Lower lobe of right lung (tissue), 2 donors: ENCODE data around the gene C2CD4C. TPM values are rescaled to one million over a fixed set of nuclear protein-coding genes. Genes with fewer than 3 reads are reported as not detected.

Experiments
- ATAC-seq, 2 donors: fragments of 200-7000 bp; cut with Tn5 transposase; one replicate each; pipeline ENCODE4 v1.9.1; 2020 to 2022; ENCODE audit warnings: mild to moderate bottlenecking in 2 of 2, moderate library complexity in 2 of 2
- DNase-seq: peaks from one replicate; pipeline ENCODE4 v3.0.0-alpha.2; 2020
- H3K27ac ChIP-seq: fragments of 200-600 bp; one replicate; pipeline ENCODE4 v1.8.0; 2022
- H3K27me3 ChIP-seq: fragments of 200-600 bp; one replicate; pipeline ENCODE4 v1.8.0; 2022; ENCODE audit warnings: low read depth
- H3K36me3 ChIP-seq: fragments of 200-600 bp; one replicate; pipeline ENCODE4 v1.8.0; 2022; ENCODE audit warnings: mild to moderate bottlenecking
- H3K4me1 ChIP-seq: fragments of 200-600 bp; one replicate; pipeline ENCODE4 v1.8.0; 2022
- H3K4me3 ChIP-seq: fragments of 200-600 bp; one replicate; pipeline ENCODE4 v1.8.0; 2022; ENCODE audit warnings: mild to moderate bottlenecking
- H3K9me3 ChIP-seq: fragments of 200-600 bp; one replicate; pipeline ENCODE4 v1.8.0; 2022
- intact Hi-C: fragments of 100-400 bp; cut with DNase I; formaldehyde crosslinking; loops from one replicate; pipeline ENCODE4 v1.11.0; 2022
- long read RNA-seq: library from polyadenylated mRNA; unstranded; transcript quantifications from one replicate; pipeline ENCODE4 v2.0.0, GENCODE V29; 2021
- total RNA-seq: library from RNA; stranded (reverse); fragmentation: NEBNext Ultra II Directional; extraction: Animal tissue kit (Norgen Biotek cat#: 25700); gene quantifications from one replicate; pipeline ENCODE4 v1.2.1, GENCODE V29; 2021
- TF ChIP-seq, protein P1 (sequence below): fragments of 200-600 bp; IDR thresholded peaks from one replicate; pipeline ENCODE4 v1.8.0; 2022; ENCODE audit warnings: antibody characterized with exemption, mild to moderate bottlenecking
- donor health status: DM: no; HTN: yes; CAD: no; lungs with severe emphysema.

Gene C2CD4C, protein sequence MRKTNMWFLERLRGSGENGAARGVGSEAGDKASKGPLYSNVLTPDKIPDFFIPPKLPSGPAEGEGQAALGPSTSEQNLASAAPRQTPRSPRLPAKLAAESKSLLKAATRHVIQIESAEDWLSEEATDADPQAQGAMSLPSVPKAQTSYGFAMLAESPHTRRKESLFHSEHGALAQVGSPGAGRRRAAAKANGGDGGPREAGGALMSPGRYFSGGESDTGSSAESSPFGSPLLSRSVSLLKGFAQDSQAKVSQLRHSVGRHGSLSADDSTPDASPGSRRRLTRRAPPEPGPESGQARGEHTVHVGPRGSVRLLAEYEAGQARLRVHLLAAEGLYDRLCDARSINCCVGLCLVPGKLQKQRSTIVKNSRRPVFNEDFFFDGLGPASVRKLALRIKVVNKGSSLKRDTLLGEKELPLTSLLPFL
- 2.2 TPM for total RNA-seq
- long read RNA-seq, partial matches to known transcripts, result 0 of 11 reads
- long read RNA-seq, other reads (novel, unspliced or antisense), result 10 of 11 reads

DNA sequence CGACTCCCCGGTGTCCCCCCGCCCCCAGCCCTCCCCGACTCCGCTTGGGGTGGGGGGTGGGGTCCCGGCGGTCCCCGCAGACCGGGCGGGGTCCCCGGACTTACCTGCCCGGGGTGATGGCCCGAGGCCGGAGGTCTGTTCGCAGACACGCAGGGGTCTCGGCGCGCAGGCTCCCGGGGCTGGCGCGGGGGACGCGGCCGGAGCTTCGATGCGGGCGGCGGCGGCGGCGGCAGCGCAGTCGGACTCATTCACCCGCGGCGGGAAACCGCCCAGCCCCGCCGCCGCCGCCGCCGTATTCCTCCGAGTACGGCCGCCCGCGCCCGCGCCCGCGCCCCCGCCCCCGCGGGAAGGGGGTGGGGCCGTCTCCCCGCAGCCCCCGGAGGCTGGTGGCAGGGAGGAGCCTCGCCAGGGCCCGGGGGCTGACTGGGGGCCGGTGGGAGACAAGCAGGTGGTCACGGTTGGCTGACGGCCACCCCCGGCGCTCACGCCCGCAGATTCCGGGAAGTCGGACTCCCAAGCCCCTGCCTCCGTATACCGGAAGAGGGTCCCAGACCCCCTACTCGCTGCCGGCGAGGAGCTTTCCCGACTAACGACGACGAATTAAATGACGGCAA, at the start of gene C2CD4C:
C2CD4C (minus strand) TSS at position 246 of the 614 bp plus-strand sequence. CDS start 786 bp downstream, outside the sequence.
- ATAC-seq, result peak; percentile 10 to 39
- intact Hi-C loops, result no loop called here
- H3K4me3 ChIP-seq, result peak within 1 kb of the TSS; percentile 55
- TF ChIP-seq, protein P1, sequence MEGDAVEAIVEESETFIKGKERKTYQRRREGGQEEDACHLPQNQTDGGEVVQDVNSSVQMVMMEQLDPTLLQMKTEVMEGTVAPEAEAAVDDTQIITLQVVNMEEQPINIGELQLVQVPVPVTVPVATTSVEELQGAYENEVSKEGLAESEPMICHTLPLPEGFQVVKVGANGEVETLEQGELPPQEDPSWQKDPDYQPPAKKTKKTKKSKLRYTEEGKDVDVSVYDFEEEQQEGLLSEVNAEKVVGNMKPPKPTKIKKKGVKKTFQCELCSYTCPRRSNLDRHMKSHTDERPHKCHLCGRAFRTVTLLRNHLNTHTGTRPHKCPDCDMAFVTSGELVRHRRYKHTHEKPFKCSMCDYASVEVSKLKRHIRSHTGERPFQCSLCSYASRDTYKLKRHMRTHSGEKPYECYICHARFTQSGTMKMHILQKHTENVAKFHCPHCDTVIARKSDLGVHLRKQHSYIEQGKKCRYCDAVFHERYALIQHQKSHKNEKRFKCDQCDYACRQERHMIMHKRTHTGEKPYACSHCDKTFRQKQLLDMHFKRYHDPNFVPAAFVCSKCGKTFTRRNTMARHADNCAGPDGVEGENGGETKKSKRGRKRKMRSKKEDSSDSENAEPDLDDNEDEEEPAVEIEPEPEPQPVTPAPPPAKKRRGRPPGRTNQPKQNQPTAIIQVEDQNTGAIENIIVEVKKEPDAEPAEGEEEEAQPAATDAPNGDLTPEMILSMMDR, result no peak
- H3K27me3 ChIP-seq, result peaks cover 48% of the 10 kb centered on the region
- DNase-seq, result peak; percentile 43
- no peaks in the 10 kb centered on the region for H3K9me3 ChIP-seq
- no peaks in the 10 kb centered on the region for H3K36me3 ChIP-seq
- peaks cover 17% of the 10 kb centered on the region for H3K4me1 ChIP-seq
- H3K27ac ChIP-seq, result no peak within 1 kb of the TSS

DNA sequence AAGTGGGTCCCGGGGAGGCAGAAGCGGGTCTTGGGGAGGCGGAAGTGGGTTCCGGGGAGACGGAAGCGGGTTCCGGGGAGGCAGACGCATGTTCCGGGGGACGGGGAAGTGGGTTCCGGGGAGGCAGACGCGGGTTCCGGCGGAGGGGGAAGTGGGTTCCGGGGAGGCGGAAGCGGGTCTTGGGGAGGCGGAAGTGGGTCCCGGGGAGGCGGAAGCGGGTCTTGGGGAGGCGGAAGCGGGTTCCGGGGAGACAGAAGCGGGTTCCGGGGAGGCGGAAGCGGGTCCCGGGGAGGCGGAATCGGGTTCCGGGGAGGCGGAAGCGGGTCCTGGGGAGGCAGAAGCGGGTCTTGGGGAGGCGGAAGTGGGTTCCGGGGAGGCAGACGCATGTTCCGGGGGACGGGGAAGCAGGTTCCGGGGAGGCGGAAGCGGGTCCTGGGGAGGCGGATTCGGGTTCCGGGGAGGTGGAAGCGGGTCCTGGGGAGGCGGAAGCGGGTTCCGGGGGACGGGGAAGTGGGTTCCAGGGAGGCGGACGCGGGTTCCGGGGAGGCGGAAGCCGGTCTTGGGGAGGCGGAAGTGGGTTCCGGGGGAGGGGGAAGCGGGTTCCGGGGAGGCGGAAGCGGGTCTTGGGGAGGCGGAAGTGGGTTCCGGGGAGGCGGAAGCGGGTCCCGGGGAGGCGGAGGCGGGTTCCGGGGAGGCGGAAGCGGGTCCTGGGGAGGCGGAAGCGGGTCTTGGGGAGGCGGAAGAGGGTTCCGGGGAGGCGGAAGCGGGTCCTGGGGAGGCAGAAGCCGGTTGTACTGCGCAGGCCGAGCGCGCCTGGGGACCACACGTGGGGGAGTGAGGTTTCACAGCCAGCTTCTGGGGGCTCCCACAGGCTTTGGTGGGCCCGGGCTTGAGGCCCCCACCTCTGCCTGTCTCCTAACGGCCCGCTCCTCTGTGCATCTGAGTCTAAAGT, 49.4 kb upstream of the C2CD4C start:
- intact Hi-C loops, result no loop called here
- Histone ChIP-seq H3K27me3 (peaks cover 16% of the 10 kb centered on the region), H3K9me3 (no peaks in the 10 kb centered on the region), H3K4me3 (no peak overlapping the region), H3K36me3 (peaks cover 4% of the 10 kb centered on the region), H3K4me1 (peaks cover 12% of the 10 kb centered on the region), H3K27ac (no peak overlapping the region)
- TF ChIP-seq, protein P1, result no peak
- DNase-seq, result no peak
- ATAC-seq, result no peak

DNA sequence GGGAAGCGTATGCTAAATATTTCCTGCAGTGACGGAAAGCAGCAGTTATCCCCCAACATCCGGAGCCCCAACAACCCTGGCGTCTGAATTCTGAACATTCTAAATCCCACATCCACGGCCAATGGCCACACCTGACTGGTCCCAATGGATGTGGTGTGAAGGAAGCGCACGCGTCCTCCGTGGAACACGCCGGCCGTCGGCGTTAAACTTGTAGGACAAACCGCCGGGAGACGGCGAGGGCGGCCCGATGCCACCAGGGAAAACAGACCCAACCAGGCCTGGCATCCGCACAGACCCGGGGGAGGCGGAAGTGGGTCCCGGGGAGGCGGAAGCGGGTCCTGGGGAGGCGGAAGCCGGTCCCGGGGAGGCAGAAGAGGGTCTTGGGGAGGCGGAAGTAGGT, 48.7 kb upstream of the C2CD4C start:
- intact Hi-C loops, result no loop called here
- Histone ChIP-seq H3K27ac (no peak overlapping the region), H3K9me3 (no peaks in the 10 kb centered on the region), H3K36me3 (peaks cover 4% of the 10 kb centered on the region), H3K4me1 (peaks cover 12% of the 10 kb centered on the region), H3K27me3 (peaks cover 14% of the 10 kb centered on the region), H3K4me3 (no peak overlapping the region)
- TF ChIP-seq, protein P1, result no peak
- DNase-seq (no peak), ATAC-seq (no peak)

DNA sequence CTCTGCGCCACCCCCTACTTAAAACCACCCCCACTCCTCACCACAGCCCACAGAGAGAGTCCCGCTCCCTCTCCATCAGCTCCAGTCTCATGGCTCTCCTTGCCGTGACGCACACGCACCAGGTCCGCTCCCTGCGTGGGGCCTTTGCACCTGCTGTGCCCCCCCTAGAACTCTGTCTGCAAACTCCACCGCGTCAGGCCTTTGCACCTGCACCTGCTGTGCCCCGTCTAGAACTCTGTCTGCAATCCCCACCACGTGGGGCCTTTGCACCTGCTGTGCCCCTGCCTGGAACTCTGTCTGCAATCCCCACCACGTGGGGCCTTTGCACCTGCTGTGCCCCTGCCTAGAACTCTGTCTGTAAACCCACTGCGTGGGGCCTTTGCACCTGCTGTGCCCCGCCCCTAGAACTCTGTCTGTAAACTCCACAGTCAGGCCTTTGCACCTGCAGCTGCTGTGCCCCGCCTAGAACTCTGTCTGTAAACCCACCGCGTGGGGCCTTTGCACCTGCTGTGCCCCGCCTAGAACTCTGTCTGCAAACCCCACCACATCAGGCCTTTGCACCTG, 47.7 kb upstream of the C2CD4C start:
- ATAC-seq (no peak), DNase-seq (no peak)
- peaks cover 5% of the 10 kb centered on the region for H3K27me3 ChIP-seq
- no peak overlapping the region for H3K4me3 ChIP-seq
- no peak overlapping the region for H3K27ac ChIP-seq
- peaks cover 4% of the 10 kb centered on the region for H3K36me3 ChIP-seq
- TF ChIP-seq, protein P1, result no peak
- H3K9me3 ChIP-seq, result no peaks in the 10 kb centered on the region
- H3K4me1 ChIP-seq, result peaks cover 7% of the 10 kb centered on the region
- intact Hi-C loops, result no loop called here
